HepG2 (cell line): Measurements from ENCODE around the gene PIEZO1. TPM values are rescaled to one million over a fixed set of nuclear protein-coding genes. Genes with fewer than 3 reads are reported as not detected.

Experiments used
- BCL6 ChIP-seq: IDR thresholded peaks from 2 replicates; pipeline ENCODE4 v1.6.1; 2016; ENCODE audit warnings: missing genetic modification reagents, missing compliant biosample characterization
- CC2D1A ChIP-seq: sonication (generic); formaldehyde crosslinking; IDR thresholded peaks from 2 replicates; pipeline ENCODE4 v1.8.1; 2023; ENCODE audit warnings: mild to moderate bottlenecking, missing genetic modification reagents
- DMTF1 ChIP-seq: sonication (generic); formaldehyde crosslinking; IDR thresholded peaks from 2 replicates; pipeline ENCODE4 v1.4.0; 2020; ENCODE audit warnings: mild to moderate bottlenecking, missing genetic modification reagents
- FOXA3 ChIP-seq: IDR thresholded peaks from 2 replicates; pipeline ENCODE4 v1.6.1; 2016; ENCODE audit warnings: missing genetic modification reagents, missing compliant biosample characterization
- FOXK1 ChIP-seq: sonication (generic); formaldehyde crosslinking; IDR thresholded peaks from 2 replicates; pipeline ENCODE4 v1.4.0; 2020; ENCODE audit warnings: low read depth, missing genetic modification reagents, borderline replicate concordance
- GATAD1 ChIP-seq: IDR thresholded peaks from 2 replicates; pipeline ENCODE4 v1.6.1; 2016; ENCODE audit warnings: missing genetic modification reagents, missing compliant biosample characterization
- HMG20A ChIP-seq: IDR thresholded peaks from 2 replicates; pipeline ENCODE4 v1.6.1; 2016; ENCODE audit warnings: borderline replicate concordance
- KLF12 ChIP-seq: sonication (generic); formaldehyde crosslinking; IDR thresholded peaks from 2 replicates; pipeline ENCODE4 v1.4.0; 2020; ENCODE audit warnings: missing genetic modification reagents, borderline replicate concordance
- MAFF ChIP-seq: IDR thresholded peaks from 2 replicates; pipeline ENCODE4 v1.6.1; 2011; ENCODE audit warnings: low read depth, low read length, improper control_type of control experiment
- MTERF4 ChIP-seq: sonication (generic); formaldehyde crosslinking; IDR thresholded peaks from 2 replicates; pipeline ENCODE4 v1.8.0; 2023; ENCODE audit warnings: mild to moderate bottlenecking, missing genetic modification reagents
- PLRG1 ChIP-seq: fragments of 450-650 bp; conservative IDR thresholded peaks from 2 replicates; pipeline ENCODE4 v1.6.1; 2016
- SKIL ChIP-seq: sonication (generic); formaldehyde crosslinking; IDR thresholded peaks from 2 replicates; pipeline ENCODE4 v1.8.0; 2022; ENCODE audit warnings: missing genetic modification reagents, mild to moderate bottlenecking, moderate library complexity, borderline replicate concordance
- ZBTB49 ChIP-seq: sonication (generic); formaldehyde crosslinking; IDR thresholded peaks from 2 replicates; pipeline ENCODE4 v1.4.0; 2020; ENCODE audit warnings: missing genetic modification reagents, borderline replicate concordance
- ZMYM2 ChIP-seq: sonication (generic); formaldehyde crosslinking; IDR thresholded peaks from 2 replicates; pipeline ENCODE4 v1.8.0; 2022; ENCODE audit warnings: mild to moderate bottlenecking, missing genetic modification reagents
- ZNF207 ChIP-seq: fragments of 450-650 bp; IDR thresholded peaks from 2 replicates; pipeline ENCODE4 v1.6.1; 2016; ENCODE audit warnings: antibody characterized with exemption, borderline replicate concordance
- ZNF230 ChIP-seq: sonication (generic); formaldehyde crosslinking; IDR thresholded peaks from 2 replicates; pipeline ENCODE4 v1.4.0; 2020; ENCODE audit warnings: mild to moderate bottlenecking, missing genetic modification reagents
- ZNF580 ChIP-seq: IDR thresholded peaks from 2 replicates; pipeline ENCODE4 v1.6.1; 2016; ENCODE audit warnings: low read depth, borderline replicate concordance
- ZNF747 ChIP-seq: sonication (generic); formaldehyde crosslinking; IDR thresholded peaks from 2 replicates; pipeline ENCODE4 v1.8.1; 2023; ENCODE audit warnings: missing genetic modification reagents, mild to moderate bottlenecking, borderline replicate concordance
- ZNF766 ChIP-seq: sonication (generic); formaldehyde crosslinking; IDR thresholded peaks from 2 replicates; pipeline ENCODE4 v1.5.0; 2020; ENCODE audit warnings: missing genetic modification reagents, borderline replicate concordance
- polyA plus RNA-seq, 8 experiments: library from polyadenylated mRNA; depleted of rRNA in 3 of 8; stranded (reverse) in 7 of 8; unstranded in 1 of 8; fragments of >200 nt; fragmentation: Illumina TruSeq in 4 of 8; extraction: Trizol in 4 of 8; gene quantifications; 2 replicates each; pipeline versions ENCODE4 v1.2.1 to v1.2.3, GENCODE V29; 2011 to 2016; ENCODE audit warnings: low read depth in 4 of 8, missing spikeins in 1 of 8, mixed read lengths in 1 of 8; ENCODE audit not compliant: insufficient read depth in 1 of 8
- total RNA-seq, 5 experiments: library from RNA; depleted of rRNA; stranded (reverse); fragments of >200 nt; fragmentation: Illumina TruSeq; extraction: Trizol; gene quantifications; 2 replicates each; pipeline ENCODE4 v1.2.3, GENCODE V29; 2016; ENCODE audit warnings: low read depth in 1 of 5

Gene PIEZO1
- total and polyA plus RNA-seq, 2 of the 13 experiments (the other 11 are each of a cell fraction or from before 2014, with no cell fraction given) = 67.9 to 85.0 TPM

DNA sequence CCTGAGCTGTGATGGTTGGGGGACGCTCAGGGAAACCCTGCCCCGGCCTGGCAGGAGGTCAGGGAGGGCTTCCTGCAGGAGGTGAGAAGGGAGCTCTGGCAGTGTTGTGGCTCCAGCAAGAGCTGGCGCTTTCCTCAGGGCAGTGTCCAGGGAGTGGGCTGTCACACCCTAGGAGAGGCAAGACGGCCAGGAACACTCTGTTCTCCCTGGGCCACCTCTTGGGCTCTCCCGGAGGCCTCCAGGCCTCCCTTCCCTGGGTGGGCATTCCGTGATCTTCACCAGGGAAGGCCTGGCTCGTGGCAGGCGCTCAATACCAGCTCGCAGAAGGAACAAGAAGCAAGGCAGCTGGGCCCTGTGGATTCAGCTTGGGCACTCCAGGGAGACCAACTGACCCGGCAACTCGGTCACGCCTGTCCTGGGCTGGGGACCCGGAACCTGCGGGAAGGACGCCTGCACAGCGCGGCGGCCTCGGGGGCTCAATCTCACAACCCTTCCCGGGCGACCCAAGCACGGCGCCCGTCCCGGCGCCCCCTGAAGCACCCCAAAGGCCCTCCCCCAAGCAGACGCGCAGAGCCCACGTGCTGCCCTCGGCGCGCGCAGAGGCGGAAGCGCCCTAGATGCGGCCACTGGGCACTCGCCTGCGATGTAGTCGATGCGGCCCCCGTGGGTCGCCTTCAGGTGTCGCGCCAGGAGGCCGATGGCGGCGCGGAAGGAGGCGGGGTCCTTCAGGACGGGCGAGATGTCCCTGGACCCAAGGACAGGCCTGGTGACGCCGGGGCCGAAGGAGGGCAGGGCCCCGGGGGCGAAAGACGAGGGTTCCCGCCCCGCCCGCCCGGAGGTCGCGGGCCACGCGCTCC, 26.1 kb upstream of the PIEZO1 start (continued):
- TF ChIP-seq SKIL = peak; percentile 1; the same call in 1 of the 2 replicates
- TF ChIP-seq FOXA3 (CRISPR knock-in tag) = 0 out of 2 replicates have a peak, but pooled peaks have one; percentile 18
- peak; percentile 49; the same call in 1 of the 2 replicates for TF ChIP-seq KLF12 (CRISPR knock-in tag)
- TF ChIP-seq ZNF207 = no peak
- TF ChIP-seq ZNF747 (CRISPR knock-in tag) = no peak
- no peak for TF ChIP-seq MAFF
- peak; percentile 86 for TF ChIP-seq ZNF766 (CRISPR knock-in tag)
- no peak; the same call in 1 of the 2 replicates for TF ChIP-seq MTERF4 (CRISPR knock-in tag)
- TF ChIP-seq HMG20A (CRISPR knock-in tag) = no peak
- peak; percentile 57; the same call in 1 of the 2 replicates for TF ChIP-seq GATAD1 (CRISPR knock-in tag)
- no peak for TF ChIP-seq ZBTB49
- TF ChIP-seq ZMYM2 (CRISPR knock-in tag) = no peak
- peak; percentile 98; the same call in 1 of the 2 replicates for TF ChIP-seq ZNF230 (CRISPR knock-in tag)
- TF ChIP-seq CC2D1A (CRISPR knock-in tag) = peak; percentile 52; the same call in 1 of the 2 replicates
- no peak; the same call in none of the 2 replicates for TF ChIP-seq DMTF1 (CRISPR knock-in tag)
- TF ChIP-seq BCL6 (CRISPR knock-in tag) = no peak; the same call in 1 of the 2 replicates
- no peak for TF ChIP-seq ZNF580 (CRISPR knock-in tag)
- no peak for TF ChIP-seq PLRG1
- TF ChIP-seq FOXK1 (CRISPR knock-in tag) = 0 out of 2 replicates have a peak, but pooled peaks have one; percentile 40
